ENCODE measurements around the gene SETBP1.
A peak's percentile ranks its signal among the peaks of the same experiment; 100 is the strongest.

The SETBP1 gene

DNA sequence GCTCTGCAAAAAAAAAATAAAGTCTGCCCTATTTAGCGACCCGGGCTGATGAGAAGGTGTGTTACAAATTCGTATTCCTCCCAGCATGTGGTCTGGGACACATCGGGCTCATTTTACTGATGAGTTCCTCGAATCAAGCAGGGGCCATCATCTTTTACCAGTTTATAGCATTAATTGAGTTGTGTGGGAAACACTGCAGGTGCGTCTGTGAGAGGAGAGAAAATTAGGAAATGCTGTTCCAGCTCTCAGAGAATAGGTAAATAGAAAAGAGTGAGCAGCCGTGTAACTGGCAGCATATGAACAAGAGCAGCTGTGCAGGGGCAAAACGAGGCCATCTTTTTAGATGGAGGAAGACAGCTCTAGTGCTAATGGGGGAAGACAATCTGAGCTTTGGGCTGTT lies 216.7 kb downstream of the SETBP1 start:
- intact Hi-C loops (cut with DNase I) = no loop called here
- DNase-seq = no peak

DNA sequence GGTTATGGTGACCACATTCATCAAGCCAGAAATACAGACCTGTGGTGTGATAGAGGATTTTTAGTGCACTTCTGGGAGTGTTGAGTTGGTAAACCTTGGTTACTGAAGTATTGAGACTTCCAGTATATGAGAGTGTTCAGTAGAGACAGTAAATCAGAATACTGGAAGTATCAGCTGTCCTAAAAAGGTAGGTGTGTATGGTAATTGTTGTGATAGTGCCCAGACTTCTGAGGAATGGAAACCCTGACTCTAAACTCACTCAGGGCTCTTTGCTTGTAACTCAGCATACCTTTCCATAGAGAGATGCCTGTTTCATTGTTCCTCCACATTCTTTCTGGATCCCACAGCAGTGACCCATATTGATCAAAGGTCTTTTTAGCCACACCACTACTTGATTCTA lies 217.1 kb downstream of the SETBP1 start:
- intact Hi-C loops (cut with DNase I) = no loop called here

DNA sequence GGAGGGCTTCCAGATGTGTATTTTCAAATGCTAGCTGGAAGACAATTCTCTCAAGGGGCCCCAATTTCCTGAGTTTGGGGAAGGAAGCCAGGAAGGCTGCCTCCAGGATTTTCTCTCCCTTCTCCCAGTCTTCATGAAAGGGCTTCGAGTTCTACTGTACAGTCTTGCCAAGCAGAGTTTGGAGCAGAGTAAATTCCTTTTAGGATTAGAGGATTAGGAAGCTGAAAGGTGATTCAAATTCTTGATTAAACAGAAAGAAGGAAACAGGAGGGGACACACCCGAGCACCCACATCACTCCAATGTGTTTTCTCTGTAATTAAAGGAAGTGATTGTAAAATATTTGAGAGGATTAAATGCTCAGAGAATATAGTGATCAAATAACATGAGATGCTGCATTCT lies 217.8 kb downstream of the SETBP1 start:
- intact Hi-C loops (cut with DNase I) = no loop called here
- DNase-seq = no peak

More for the DNA sequence above, 217.1 kb downstream of the SETBP1 start:
- DNase-seq = no peak

DNA sequence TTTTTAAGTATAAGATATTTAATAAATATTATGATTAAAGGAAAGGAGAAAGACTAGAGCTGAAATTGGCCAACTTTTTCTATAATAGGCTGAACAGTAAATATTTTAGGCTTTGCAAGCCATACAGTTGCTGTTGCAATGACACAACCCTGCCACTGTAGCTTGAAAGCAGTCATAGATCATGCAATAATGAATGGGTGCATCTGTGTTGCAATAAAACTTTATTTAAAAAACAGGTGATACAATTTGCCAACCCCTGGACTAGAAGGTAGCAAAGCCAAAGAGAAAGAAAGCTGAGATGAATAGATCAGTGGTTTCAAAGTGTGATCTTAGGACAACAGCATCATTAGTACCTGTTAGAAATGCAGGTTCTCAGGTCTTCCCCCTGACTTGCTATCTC lies 219.1 kb downstream of the SETBP1 start:
- no peak for DNase-seq
- intact Hi-C loops (cut with DNase I) = no loop called here

DNA sequence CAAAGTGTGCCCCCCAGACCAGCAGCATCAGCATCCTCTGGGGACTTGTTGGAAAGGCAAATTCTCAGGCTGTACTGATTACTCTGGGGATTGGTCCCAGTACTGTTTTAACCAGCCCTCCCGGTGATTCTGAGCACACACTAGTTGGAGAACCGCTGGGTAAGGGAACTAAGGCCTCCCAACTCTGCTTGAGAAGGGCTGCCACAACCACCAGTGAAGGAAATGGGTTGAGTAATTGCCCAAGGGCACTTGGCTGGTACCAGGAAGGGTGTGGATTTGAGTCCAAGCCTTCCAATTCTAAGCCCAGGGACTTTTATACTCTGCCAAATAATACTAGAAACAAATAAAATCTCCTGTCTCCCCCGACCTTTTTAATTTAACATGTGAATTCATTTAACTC lies 219.9 kb downstream of the SETBP1 start:
- intact Hi-C loops (cut with DNase I) = no loop called here
- DNase-seq = no peak

DNA sequence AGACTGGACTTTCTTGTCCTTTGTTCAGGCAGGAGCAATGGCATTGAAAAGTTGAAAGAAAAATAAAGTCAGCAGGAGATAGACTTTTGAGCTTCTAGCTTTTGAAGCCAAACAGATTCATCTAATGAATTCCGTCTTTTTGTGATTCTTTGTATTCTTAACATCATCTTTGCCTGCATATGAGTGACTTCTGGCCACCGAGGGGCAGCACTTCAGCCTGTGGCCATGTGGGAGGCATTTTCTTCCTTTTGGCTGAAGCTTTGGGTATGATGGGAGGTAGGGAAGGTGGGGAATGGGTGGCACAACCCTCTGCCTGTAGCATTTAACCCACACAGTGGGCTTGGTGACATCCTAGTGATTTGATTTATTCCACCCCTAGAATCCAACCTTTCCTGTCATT lies 220.6 kb downstream of the SETBP1 start:
- intact Hi-C loops (cut with DNase I) = no loop called here
- DNase-seq = no peak

DNA sequence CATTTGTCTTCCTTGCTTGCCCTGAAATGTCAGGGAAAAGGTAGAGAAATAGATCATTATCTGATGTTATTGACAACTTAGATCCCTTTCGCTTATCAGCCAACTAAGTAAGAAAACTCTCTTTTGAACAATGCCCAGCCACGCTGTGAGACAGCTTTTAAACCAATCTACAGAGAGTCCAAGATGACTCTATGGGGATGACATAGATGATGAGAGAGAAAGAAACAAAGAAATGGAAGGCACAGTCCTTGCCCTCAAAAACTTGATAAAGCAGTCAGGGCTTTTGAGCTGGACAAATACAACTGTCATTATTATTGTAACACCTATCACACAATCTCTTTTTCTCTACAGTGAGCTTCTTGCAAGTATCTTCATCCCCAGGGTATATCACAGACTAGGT lies 222.6 kb downstream of the SETBP1 start:
- DNase-seq = no peak
- intact Hi-C loops (cut with DNase I) = no loop called here

DNA sequence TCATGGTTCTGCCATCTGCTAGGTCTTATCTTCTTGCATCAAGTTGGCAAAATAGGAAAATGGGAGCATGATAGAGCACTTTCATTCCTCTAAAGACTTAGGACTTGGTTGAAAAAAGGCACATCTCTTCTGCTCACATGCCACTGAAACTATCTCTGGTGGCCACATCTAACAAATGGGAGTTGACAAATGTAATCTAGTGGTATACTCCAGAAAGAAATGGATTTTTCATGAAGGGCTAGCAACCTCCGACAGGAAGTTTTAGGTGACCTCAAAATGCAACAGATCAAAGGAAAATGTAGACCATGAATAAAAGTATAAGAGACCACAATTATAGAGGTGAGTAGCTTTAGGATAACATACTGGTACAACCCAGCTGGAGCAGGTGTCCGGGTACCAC lies 224.1 kb downstream of the SETBP1 start:
- intact Hi-C loops (cut with DNase I) = no loop called here
- DNase-seq = no peak

DNA sequence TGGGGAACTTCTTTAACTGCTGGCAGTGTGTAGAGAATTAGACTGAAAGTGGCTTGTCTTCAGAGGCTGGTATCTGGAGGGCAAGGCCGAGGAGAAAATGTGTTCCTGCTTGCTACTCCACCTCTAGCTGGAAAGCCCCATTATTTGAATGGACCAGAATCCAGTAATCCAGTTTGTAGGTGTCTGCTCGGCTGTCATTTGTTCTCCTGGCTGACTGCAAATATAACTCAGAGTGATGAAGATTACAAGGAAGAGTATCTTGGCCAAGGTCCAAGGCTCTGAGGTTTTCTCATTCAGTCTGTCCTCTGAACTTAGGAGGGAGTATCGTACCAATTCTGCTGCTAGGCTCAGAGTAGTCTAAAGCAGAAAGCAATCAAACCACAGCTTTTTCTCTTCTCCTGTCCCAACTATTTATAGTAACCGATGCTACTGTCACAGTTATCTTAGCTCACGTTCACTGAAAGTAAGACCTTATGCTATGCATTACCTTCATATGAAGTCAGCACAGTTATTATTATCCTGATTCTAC lies 228.6 kb downstream of the SETBP1 start:
- intact Hi-C loops (cut with DNase I) = no loop called here
- peak in 3 of 42 donors; percentile 12 to 40 (median 12) for DNase-seq

DNA sequence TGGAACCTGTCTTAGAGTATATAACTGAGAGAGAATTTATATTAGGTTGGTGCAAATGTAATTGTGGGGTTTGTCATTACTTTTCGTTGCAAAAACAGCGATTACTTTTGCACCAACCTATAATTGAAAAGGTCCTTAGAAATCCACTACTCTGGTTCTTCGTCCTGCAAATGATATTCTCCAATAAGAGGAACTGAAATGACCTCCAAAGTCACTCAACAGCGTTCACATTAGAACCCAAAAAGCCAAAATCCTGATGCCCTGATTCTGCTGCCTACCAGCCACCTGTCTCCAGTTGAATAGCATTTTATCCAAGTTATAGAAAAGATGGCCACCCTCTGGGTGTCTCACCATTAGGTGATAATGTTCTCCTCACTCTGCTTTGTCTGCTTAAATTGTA lies 230.6 kb downstream of the SETBP1 start:
- no peak for DNase-seq
- intact Hi-C loops (cut with DNase I) = no loop called here

DNA sequence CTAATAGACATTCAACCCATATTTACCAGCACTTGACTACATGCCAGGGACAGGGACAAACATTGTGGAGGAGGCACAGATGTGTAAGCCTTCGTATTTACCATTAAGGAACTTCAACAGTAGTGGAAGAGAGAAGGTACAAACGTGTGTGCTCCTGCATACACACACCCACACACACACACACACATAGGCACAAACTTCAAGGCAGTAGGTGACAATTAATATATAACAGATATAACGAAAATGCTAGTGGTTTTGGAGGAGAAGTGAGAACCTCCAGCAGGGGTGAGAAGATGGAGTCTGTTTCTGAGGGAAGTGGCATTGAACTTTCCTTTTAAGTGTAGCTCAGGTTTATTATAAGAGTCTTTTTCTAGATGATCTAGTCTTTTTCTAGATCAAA lies 231.1 kb downstream of the SETBP1 start:
- intact Hi-C loops (cut with DNase I) = no loop called here
- DNase-seq = no peak

DNA sequence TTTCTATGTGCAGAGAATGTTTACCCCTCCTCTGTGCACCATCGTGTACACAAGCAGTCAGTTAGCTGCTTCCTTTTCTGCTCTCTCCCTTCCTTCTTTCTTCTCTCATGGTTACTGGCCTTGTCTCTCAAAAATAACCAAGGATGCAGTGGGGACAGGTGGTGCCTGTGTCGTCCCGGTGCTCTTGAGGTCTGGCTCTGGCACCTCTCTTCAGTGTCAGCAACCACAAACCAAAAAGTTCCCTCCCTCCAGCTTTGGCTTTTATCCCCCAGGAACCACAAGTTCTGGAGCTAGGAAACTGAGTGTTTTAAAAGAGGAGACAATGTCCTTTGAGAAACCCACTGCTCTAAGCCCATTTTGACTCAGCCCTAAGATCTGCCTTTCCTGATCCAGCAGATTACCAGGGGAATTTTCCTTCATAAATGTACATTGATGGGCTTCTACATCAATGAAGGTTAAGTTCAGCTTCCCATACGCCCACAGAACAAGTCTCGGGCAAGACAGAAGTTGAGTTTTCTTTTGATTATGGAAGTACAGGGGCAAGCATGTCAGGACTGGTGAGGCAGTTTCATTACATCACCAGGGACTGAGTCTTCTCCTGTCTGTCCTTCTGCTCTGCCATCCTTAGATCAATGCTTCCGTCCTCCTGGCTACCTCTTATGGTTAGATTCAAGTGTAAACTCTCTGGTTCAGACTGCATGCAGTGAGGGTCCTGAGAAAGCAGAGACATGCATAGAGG lies 232.2 kb downstream of the SETBP1 start:
- no peak for DNase-seq
- intact Hi-C loops (cut with DNase I) = no loop called here

DNA sequence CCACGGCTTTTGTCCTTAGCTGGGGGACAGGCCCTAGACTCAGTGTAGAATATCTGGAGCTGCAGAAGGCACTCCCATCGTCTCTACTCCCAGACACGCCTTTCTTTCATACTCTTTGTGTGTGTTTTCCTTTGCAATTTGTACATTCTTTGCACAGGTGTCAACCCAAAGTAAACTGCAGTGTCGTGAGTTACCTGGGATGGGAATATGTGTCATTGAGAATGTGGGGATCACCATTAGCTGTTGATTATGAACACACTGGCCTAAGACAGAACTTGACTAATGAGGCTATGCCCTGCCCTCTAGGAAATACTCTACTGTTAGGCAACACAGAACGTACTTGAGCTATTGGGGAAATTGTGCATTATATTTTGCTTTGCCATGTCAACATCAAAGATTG lies 233.3 kb downstream of the SETBP1 start:
- no peak for DNase-seq
- intact Hi-C loops (cut with DNase I) = no loop called here

DNA sequence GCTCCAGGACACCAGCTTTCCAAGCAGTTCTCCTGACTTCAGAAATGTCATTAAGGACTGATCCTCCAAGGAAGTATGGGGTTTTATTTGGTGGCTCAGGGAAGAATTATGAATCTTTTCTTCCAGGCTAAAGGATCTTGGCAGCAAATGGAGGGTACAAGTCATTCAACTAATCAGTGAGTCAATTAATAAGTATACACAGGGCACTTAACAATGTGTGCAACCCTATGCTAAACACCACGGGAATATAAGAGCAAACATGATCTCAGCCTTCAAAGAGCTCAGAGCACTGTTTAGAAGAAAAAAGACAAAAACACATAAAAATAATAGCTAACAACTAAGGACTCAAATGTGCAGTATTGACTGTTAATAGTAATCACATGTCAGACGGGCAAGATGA lies 234.5 kb downstream of the SETBP1 start:
- no peak for DNase-seq
- intact Hi-C loops (cut with DNase I) = no loop called here

DNA sequence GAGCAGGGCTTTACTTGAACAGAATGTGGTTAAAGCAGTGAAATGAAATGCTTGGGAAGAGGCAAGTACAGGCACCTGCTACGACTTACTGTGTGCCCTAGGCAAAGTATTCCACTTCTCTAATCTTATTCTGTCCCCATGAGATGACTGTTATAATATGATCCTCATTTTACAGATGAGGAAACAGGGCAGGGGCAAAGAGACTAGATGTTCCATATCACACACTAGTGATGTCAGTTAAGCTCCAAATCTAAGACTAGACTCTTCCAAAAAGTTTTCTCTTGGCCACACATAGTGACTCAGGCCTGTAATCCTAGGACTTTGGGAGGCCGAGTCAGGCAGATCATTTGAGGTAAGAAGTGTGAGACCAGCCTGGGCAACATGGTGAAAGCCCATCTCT lies 235.0 kb downstream of the SETBP1 start:
- DNase-seq = no peak
- intact Hi-C loops (cut with DNase I) = no loop called here

DNA sequence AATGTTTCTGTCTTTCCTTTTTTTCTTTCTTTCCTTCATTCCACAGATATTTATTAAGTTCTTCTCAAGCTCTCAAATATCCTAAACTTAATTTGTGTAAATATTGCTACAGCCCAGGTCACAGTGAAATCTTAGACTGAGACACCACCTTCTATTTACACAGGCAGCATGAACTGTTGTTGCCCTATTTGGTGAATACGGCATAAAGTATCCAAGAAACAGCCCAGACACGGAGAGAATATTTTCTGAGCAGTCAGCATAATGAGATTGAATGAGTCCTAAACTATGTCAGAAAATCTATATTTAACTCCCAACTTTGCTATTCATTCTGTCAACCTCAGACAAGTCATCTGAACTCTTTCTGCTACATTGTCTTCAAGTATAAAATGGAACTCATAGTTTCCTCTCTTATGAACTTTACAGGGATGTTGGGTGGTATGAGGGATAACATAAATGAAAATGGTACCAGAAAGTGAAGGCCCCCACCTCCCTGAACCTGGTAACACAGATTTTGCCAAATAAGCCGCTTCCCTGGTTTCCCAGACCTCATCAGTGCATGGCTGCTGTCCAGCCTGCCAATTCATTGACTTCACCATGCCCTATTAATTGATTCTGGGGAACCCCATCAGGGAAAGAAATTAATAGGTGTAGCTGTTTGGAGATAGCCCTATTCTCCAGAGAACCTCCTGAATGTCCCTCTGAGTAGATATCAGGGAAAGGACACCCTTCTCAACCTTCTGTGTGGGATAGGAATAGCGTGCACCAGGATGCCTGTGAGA lies 235.9 kb downstream of the SETBP1 start:
- intact Hi-C loops (cut with DNase I) = no loop called here
- no peak for DNase-seq

DNA sequence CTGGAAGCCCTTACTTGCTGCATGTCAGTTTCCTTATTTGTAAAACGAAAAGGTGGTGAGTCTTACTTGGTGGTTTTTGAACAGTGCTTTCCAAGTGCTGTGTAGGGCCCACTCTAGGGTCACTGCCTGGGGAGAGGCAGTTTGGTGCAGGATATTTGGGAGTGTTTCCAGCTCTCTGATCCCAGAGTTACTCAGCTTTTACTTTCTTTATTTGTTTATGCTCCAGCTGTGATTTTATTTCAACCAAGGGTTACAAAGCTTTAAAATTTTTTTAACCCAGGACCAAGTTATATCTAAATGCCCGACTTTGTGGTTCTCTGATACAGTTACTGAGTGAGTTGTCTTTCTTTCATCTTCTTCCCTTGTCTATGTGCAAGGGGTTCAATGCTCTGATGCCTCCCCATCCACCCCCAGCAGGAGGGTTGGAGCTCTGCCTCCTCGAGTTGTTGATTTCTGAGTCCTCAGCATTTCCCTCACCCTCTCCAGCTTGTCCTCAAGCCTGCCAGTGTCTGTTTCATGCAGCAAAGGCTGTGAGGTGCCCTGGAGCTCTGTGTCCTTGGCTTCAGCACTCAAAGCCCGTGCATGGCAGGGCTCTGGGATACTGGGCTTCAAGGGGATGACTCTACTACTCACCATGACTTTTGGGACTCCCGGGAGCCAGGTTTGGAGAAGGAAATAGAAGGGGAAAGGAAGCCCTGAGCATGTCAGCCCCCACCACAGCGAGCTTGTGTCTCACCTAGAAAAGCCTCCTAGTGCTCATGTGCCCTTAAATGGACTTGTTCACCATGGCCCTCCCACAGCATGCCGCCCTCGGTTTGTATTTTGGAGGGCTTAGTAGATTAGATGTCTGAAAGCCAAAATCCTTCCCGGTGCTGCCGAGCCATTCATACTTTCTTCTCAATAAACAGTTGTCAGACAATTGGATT lies 236.8 kb downstream of the SETBP1 start:
- peak in 1 of 42 donors; percentile 8 for DNase-seq
- intact Hi-C loops (cut with DNase I) = no loop called here

DNA sequence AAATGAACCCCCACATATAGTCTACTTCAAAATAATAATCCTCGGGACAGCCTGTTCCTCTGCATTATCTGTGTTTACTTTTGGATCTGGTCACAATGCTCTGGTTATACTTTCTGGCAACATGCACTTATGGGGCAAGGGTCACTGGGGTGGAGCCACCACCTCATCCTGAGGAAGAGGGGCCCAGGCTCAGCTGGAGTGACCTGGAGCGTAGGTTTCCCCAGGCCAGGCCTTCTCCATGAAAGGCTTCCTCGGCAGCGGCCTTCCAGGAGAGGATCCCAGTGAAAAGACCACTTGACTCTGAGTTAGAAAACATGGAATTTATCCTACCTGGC lies 237.4 kb downstream of the SETBP1 start:
- intact Hi-C loops (cut with DNase I) = no loop called here
- no peak for DNase-seq

DNA sequence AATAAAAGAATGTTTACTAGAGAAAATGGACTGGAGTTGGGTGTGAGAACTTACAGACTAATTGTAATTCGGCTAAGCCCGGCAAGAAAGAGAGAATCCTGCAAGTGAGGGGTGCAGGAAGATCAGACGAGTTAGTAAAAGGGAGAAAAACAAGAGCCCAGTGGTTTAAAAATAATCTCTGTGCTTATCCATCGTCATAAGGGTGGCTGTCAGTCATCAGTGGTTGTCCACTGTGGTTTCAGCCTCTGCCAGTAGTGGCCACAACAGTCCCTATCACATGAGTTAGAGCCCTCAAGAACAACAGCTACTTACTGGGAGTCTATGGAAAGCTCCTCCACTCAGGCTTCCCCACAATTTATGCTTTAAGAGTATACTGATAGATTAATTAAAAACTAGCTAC lies 239.8 kb downstream of the SETBP1 start:
- DNase-seq = no peak
- intact Hi-C loops (cut with DNase I) = no loop called here

DNA sequence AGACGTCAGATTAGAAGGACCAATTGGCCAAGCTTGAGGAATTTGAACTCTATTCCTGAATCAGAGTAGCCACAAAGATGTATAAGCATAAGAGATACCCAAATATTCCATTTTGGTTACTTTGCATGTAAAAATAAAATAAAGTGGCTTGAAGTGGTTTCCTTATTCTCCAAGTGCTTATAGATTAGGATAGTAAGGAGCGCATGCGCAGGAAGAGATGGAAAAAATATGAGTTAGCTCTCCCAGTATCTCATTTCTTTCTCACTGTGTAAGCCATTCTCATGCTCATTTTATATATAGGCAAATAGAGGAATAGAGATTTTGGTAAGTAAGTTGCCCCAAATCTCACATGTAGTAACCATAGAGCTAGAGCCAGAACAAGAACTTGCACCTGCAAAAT lies 241.3 kb downstream of the SETBP1 start:
- intact Hi-C loops (cut with DNase I) = no loop called here
- no peak for DNase-seq
